ENCODE data around the gene FGGY.
A peak's percentile ranks its signal among the peaks of the same experiment; 100 is the strongest.

The FGGY gene

GRCh38 chr1:59693406-59693805, 396.5 kb downstream of the FGGY start:
- peaks cover 0 to 2% (median 0%) of the 10 kb centered on the region in 5 experiments for H3K9me3 ChIP-seq (ENCODE audit: control extremely low read depth in 1 of 5, control insufficient read depth in 4 of 5, insufficient read depth in 2 of 5, low read depth in 1 of 5, low read length in 4 of 5)
- H3K36me3 ChIP-seq (ENCODE audit: control insufficient read depth in 4 of 4, insufficient read depth in 4 of 4, low read length in 3 of 4), result no peaks in the 10 kb centered on the region
- WGBS (ENCODE audit: insufficient coverage), result 49% methylated on average over 5 of the region's 5 CpGs
- no peak for DNase-seq
- H3K27me3 ChIP-seq (replicated peaks in 2 of 5; ENCODE audit: control insufficient read depth in 4 of 5, insufficient read depth in 5 of 5, low read length in 4 of 5), result no peaks in the 10 kb centered on the region
- peaks cover 20 to 54% (median 29%) of the 10 kb centered on the region in 4 experiments for H3K4me1 ChIP-seq (ENCODE audit: control extremely low read depth in 1 of 4, control insufficient read depth in 4 of 4, insufficient read depth in 4 of 4, low read length in 3 of 4)
- CTCF ChIA-PET, result no interaction called here
- no peak overlapping the region for H3K27ac ChIP-seq (ENCODE audit: insufficient read depth in 1 of 2, low read depth in 1 of 2, low read length in 2 of 2, poor library complexity in 1 of 2, severe bottlenecking in 2 of 2)
- no peak overlapping the region for H3K4me3 ChIP-seq (ENCODE audit: control insufficient read depth in 1 of 7, extremely low read depth in 1 of 7, insufficient read depth in 4 of 7, low read depth in 2 of 7, low read length in 6 of 7)
- POLR2A ChIA-PET, result no interaction called here

GRCh38 chr1:59695252-59695651, 398.4 kb downstream of the FGGY start:
- Histone ChIP-seq H3K9me3 (ENCODE audit: control extremely low read depth in 1 of 5, control insufficient read depth in 4 of 5, insufficient read depth in 2 of 5, low read depth in 1 of 5, low read length in 4 of 5) (peaks cover 0 to 2% (median 0%) of the 10 kb centered on the region in 5 experiments), H3K27me3 (replicated peaks in 2 of 5; ENCODE audit: control insufficient read depth in 4 of 5, insufficient read depth in 5 of 5, low read length in 4 of 5) (no peaks in the 10 kb centered on the region), H3K4me3 (ENCODE audit: control insufficient read depth in 1 of 7, extremely low read depth in 1 of 7, insufficient read depth in 4 of 7, low read depth in 2 of 7, low read length in 6 of 7) (no peak overlapping the region), H3K36me3 (ENCODE audit: control insufficient read depth in 4 of 4, insufficient read depth in 4 of 4, low read length in 3 of 4) (no peaks in the 10 kb centered on the region), H3K27ac (ENCODE audit: insufficient read depth in 1 of 2, low read depth in 1 of 2, low read length in 2 of 2, poor library complexity in 1 of 2, severe bottlenecking in 2 of 2) (no peak overlapping the region), H3K4me1 (ENCODE audit: control extremely low read depth in 1 of 4, control insufficient read depth in 4 of 4, insufficient read depth in 4 of 4, low read length in 3 of 4) (peaks cover 26 to 57% (median 35%) of the 10 kb centered on the region in 4 experiments)
- WGBS (ENCODE audit: insufficient coverage), result 100% methylated on average over 5 of the region's 5 CpGs
- no peak for DNase-seq
- ChIA-PET CTCF (interaction anchor here (1.0 kb wide), 1 partner anchor 92 kb away, joined by 3 read pairs; no protein-coding TSS in a partner anchor), POLR2A (no interaction called here)

- Histone ChIP-seq H3K36me3 (ENCODE audit: control insufficient read depth in 4 of 4, insufficient read depth in 4 of 4, low read length in 3 of 4) (no peaks in the 10 kb centered on the region), H3K4me3 (ENCODE audit: control insufficient read depth in 1 of 7, extremely low read depth in 1 of 7, insufficient read depth in 4 of 7, low read depth in 2 of 7, low read length in 6 of 7) (peak overlapping the region in 4 of 7 experiments; percentile 22 to 68 (median 38)), H3K27ac (ENCODE audit: insufficient read depth in 1 of 2, low read depth in 1 of 2, low read length in 2 of 2, poor library complexity in 1 of 2, severe bottlenecking in 2 of 2) (peak overlapping the region in 1 of 2 experiments; percentile 55), H3K4me1 (ENCODE audit: control extremely low read depth in 1 of 4, control insufficient read depth in 4 of 4, insufficient read depth in 4 of 4, low read length in 3 of 4) (peaks cover 26 to 45% (median 35%) of the 10 kb centered on the region in 4 experiments), H3K9me3 (ENCODE audit: control extremely low read depth in 1 of 5, control insufficient read depth in 4 of 5, insufficient read depth in 2 of 5, low read depth in 1 of 5, low read length in 4 of 5) (peaks cover 0 to 2% (median 0%) of the 10 kb centered on the region in 5 experiments), H3K27me3 (replicated peaks in 2 of 5; ENCODE audit: control insufficient read depth in 4 of 5, insufficient read depth in 5 of 5, low read length in 4 of 5) (no peaks in the 10 kb centered on the region)
- peak; percentile 39 to 76 (median 69) for DNase-seq
- CTCF ChIA-PET, result no interaction called here
- POLR2A ChIA-PET, result no interaction called here
- 50% methylated on average over 2 of the region's 8 CpGs for WGBS (ENCODE audit: insufficient coverage)
These were observed 399.7 kb downstream of the FGGY start for GRCh38 chr1:59696421-59697115.

- 0% methylated on average over 5 of the region's 8 CpGs for WGBS (ENCODE audit: insufficient coverage)
- no peaks in the 10 kb centered on the region for H3K36me3 ChIP-seq (ENCODE audit: control insufficient read depth in 4 of 4, insufficient read depth in 4 of 4, low read length in 3 of 4)
- peaks cover 0 to 2% (median 0%) of the 10 kb centered on the region in 5 experiments for H3K9me3 ChIP-seq (ENCODE audit: control extremely low read depth in 1 of 5, control insufficient read depth in 4 of 5, insufficient read depth in 2 of 5, low read depth in 1 of 5, low read length in 4 of 5)
- peak overlapping the region in 6 of 7 experiments; percentile 17 to 68 (median 34) for H3K4me3 ChIP-seq (ENCODE audit: control insufficient read depth in 1 of 7, extremely low read depth in 1 of 7, insufficient read depth in 4 of 7, low read depth in 2 of 7, low read length in 6 of 7)
- no peaks in the 10 kb centered on the region for H3K27me3 ChIP-seq (replicated peaks in 2 of 5; ENCODE audit: control insufficient read depth in 4 of 5, insufficient read depth in 5 of 5, low read length in 4 of 5)
- peak; percentile 54 to 85 (median 83) for DNase-seq
- H3K4me1 ChIP-seq (ENCODE audit: control extremely low read depth in 1 of 4, control insufficient read depth in 4 of 4, insufficient read depth in 4 of 4, low read length in 3 of 4), result peaks cover 26 to 45% (median 34%) of the 10 kb centered on the region in 4 experiments
- peak overlapping the region in 1 of 2 experiments; percentile 55 for H3K27ac ChIP-seq (ENCODE audit: insufficient read depth in 1 of 2, low read depth in 1 of 2, low read length in 2 of 2, poor library complexity in 1 of 2, severe bottlenecking in 2 of 2)
- CTCF ChIA-PET, result interaction anchor here (0.8 to 2.1 kb wide), 4 partner anchors 11 to 925 kb away, joined by 3 to 7 read pairs (median 4); no protein-coding TSS in a partner anchor
- POLR2A ChIA-PET, result no interaction called here
These were observed 400.4 kb downstream of the FGGY start for GRCh38 chr1:59697150-59697800.

- no peaks in the 10 kb centered on the region for H3K27me3 ChIP-seq (replicated peaks in 2 of 5; ENCODE audit: control insufficient read depth in 4 of 5, insufficient read depth in 5 of 5, low read length in 4 of 5)
- H3K36me3 ChIP-seq (ENCODE audit: control insufficient read depth in 4 of 4, insufficient read depth in 4 of 4, low read length in 3 of 4), result no peaks in the 10 kb centered on the region
- H3K4me1 ChIP-seq (ENCODE audit: control extremely low read depth in 1 of 4, control insufficient read depth in 4 of 4, insufficient read depth in 4 of 4, low read length in 3 of 4), result peaks cover 20 to 39% (median 27%) of the 10 kb centered on the region in 4 experiments
- H3K4me3 ChIP-seq (ENCODE audit: control insufficient read depth in 1 of 7, extremely low read depth in 1 of 7, insufficient read depth in 4 of 7, low read depth in 2 of 7, low read length in 6 of 7), result no peak overlapping the region
- no peak for DNase-seq
- WGBS (ENCODE audit: insufficient coverage), result 50% methylated on average over 2 of the region's 4 CpGs
- peaks cover 0 to 2% (median 0%) of the 10 kb centered on the region in 5 experiments for H3K9me3 ChIP-seq (ENCODE audit: control extremely low read depth in 1 of 5, control insufficient read depth in 4 of 5, insufficient read depth in 2 of 5, low read depth in 1 of 5, low read length in 4 of 5)
- no peak overlapping the region for H3K27ac ChIP-seq (ENCODE audit: insufficient read depth in 1 of 2, low read depth in 1 of 2, low read length in 2 of 2, poor library complexity in 1 of 2, severe bottlenecking in 2 of 2)
- ChIA-PET POLR2A (no interaction called here), CTCF (interaction anchor here (0.6 to 2.4 kb wide), 24 partner anchors 12 to 1151 kb away, joined by 3 to 13 read pairs (median 4); no protein-coding TSS in a partner anchor)
These were observed 401.5 kb downstream of the FGGY start for GRCh38 chr1:59698386-59698785.

- no CpG with 5 or more reads among the region's 5 CpGs for WGBS (ENCODE audit: insufficient coverage)
- Histone ChIP-seq H3K9me3 (ENCODE audit: control extremely low read depth in 1 of 5, control insufficient read depth in 4 of 5, insufficient read depth in 2 of 5, low read depth in 1 of 5, low read length in 4 of 5) (peaks cover 0 to 2% (median 0%) of the 10 kb centered on the region in 5 experiments), H3K27ac (ENCODE audit: insufficient read depth in 1 of 2, low read depth in 1 of 2, low read length in 2 of 2, poor library complexity in 1 of 2, severe bottlenecking in 2 of 2) (no peak overlapping the region), H3K4me3 (ENCODE audit: control insufficient read depth in 1 of 7, extremely low read depth in 1 of 7, insufficient read depth in 4 of 7, low read depth in 2 of 7, low read length in 6 of 7) (no peak overlapping the region), H3K27me3 (replicated peaks in 2 of 5; ENCODE audit: control insufficient read depth in 4 of 5, insufficient read depth in 5 of 5, low read length in 4 of 5) (no peaks in the 10 kb centered on the region), H3K36me3 (ENCODE audit: control insufficient read depth in 4 of 4, insufficient read depth in 4 of 4, low read length in 3 of 4) (no peaks in the 10 kb centered on the region), H3K4me1 (ENCODE audit: control extremely low read depth in 1 of 4, control insufficient read depth in 4 of 4, insufficient read depth in 4 of 4, low read length in 3 of 4) (peaks cover 20 to 36% (median 24%) of the 10 kb centered on the region in 4 experiments)
- ChIA-PET POLR2A (no interaction called here), CTCF (interaction anchor here (0.7 to 2.4 kb wide), 36 partner anchors 9 to 1152 kb away, joined by 3 to 13 read pairs (median 3); no protein-coding TSS in a partner anchor)
- DNase-seq, result peak; percentile 55 to 76 (median 64)
These were observed 402.4 kb downstream of the FGGY start for GRCh38 chr1:59699227-59699847.
